Mammary epithelial cell (primary cell): ENCODE data around the gene RALGDS.

Experiments
- CTCF ChIP-seq, 2 donors: IDR thresholded peaks in 1 of 2; conservative IDR thresholded peaks in 1 of 2; 2 replicates each; pipeline ENCODE4 v1.5.1; 2011 to 2012; ENCODE audit warnings: inconsistent platforms in 2 of 2, low read length in 2 of 2, mild to moderate bottlenecking in 2 of 2, control low read depth in 1 of 2, low read depth in 1 of 2; ENCODE audit not compliant: insufficient read depth in 1 of 2; ENCODE audit errors: extremely low read depth in 1 of 2
- EZH2 ChIP-seq: IDR thresholded peaks from 2 replicates; pipeline ENCODE4 v1.6.1; 2012; ENCODE audit warnings: low read length, inconsistent platforms, borderline replicate concordance

GRCh38 chr9:133169102-133169501 lies 48.1 kb upstream of the RALGDS start:
- no peak for TF ChIP-seq EZH2
- no peak for TF ChIP-seq CTCF (conservative IDR thresholded peaks at IDR 0.05 in 1 of 2, IDR thresholded peaks at IDR 0.05 in 1 of 2; ENCODE audit: extremely low read depth in 1 of 2, insufficient read depth in 1 of 2, low read depth in 1 of 2, low read length in 2 of 2)
